Tibial artery (tissue), 4 donors: Measurements from ENCODE around the gene RBM15B.
A peak's percentile ranks its signal among the peaks of the same experiment; 100 is the strongest.

Experiments
- DNase-seq, 2 donors: peaks; one replicate each; pipeline ENCODE4 v3.0.0-alpha.2; 2019
- H3K27ac ChIP-seq, 2 donors: fragments of 200-600 bp; sonication (generic) in 1 of 2; 1 replicate in 1 of 2; 2 replicates in 1 of 2; pipeline ENCODE4 v1.5.1; 2018 to 2019; ENCODE audit warnings: mild to moderate bottlenecking in 1 of 2
- H3K27me3 ChIP-seq, 2 donors: fragments of 200-600 bp; sonication (generic) in 1 of 2; one replicate each; pipeline versions ENCODE4 v1.5.1 to v1.6.0; 2016 to 2019
- H3K36me3 ChIP-seq, 3 donors: fragments of 200-600 bp; sonication (generic) in 2 of 3; one replicate each; pipeline ENCODE4 v1.5.1; 2016 to 2019; ENCODE audit warnings: mild to moderate bottlenecking in 2 of 3
- H3K4me1 ChIP-seq, 4 donors: fragments of 200-600 bp; sonication (generic) in 2 of 4; 1 replicate in 3 of 4; 2 replicates in 1 of 4; pipeline ENCODE4 v1.5.1; 2016 to 2019
- H3K4me3 ChIP-seq, 2 donors: fragments of 200-600 bp; sonication (generic) in 1 of 2; 1 replicate in 1 of 2; 2 replicates in 1 of 2; pipeline ENCODE4 v1.5.1; 2018 to 2019; ENCODE audit warnings: mild to moderate bottlenecking in 2 of 2
- H3K9me3 ChIP-seq, 3 donors: fragments of 200-600 bp; sonication (generic) in 1 of 3; one replicate each; pipeline ENCODE4 v1.5.1; 2016 to 2019
- intact Hi-C: fragments of 100-400 bp; cut with DNase I; formaldehyde crosslinking; loops from one replicate; pipeline ENCODE4 v1.15.0; 2023; ENCODE audit warnings: low total_unique reads
- TF ChIP-seq, protein P1 (sequence below), 2 experiments: fragments of 200-600 bp in 1 of 2; fragments of 450-650 bp in 1 of 2; IDR thresholded peaks; one replicate each; pipeline ENCODE4 v1.5.1; 2017 to 2019; ENCODE audit warnings: antibody characterized with exemption in 2 of 2, mild to moderate bottlenecking in 1 of 2, moderate library complexity in 1 of 2

RBM15B gene

DNA sequence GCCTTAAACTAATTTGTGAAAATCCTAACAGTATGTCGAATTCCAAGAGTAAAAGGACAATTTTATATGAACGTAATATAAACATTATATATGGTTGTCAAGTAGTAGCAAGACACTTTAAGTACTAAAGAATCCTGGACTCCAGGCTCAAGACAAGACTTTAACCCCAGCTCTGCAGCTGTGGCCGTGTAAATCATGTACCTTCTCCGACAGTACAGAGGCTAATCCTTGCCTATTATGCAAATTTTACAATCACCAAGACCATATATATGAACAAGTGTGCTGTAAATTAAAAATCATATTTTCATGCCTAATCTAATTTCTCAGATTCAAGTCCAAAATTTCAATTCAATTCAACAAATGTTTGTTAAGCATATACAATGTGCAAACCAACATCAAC lies 35.8 kb downstream of the RBM15B start:
- H3K9me3 ChIP-seq, result no peaks in the 10 kb centered on the region
- no peak for DNase-seq
- TF ChIP-seq, protein P1, sequence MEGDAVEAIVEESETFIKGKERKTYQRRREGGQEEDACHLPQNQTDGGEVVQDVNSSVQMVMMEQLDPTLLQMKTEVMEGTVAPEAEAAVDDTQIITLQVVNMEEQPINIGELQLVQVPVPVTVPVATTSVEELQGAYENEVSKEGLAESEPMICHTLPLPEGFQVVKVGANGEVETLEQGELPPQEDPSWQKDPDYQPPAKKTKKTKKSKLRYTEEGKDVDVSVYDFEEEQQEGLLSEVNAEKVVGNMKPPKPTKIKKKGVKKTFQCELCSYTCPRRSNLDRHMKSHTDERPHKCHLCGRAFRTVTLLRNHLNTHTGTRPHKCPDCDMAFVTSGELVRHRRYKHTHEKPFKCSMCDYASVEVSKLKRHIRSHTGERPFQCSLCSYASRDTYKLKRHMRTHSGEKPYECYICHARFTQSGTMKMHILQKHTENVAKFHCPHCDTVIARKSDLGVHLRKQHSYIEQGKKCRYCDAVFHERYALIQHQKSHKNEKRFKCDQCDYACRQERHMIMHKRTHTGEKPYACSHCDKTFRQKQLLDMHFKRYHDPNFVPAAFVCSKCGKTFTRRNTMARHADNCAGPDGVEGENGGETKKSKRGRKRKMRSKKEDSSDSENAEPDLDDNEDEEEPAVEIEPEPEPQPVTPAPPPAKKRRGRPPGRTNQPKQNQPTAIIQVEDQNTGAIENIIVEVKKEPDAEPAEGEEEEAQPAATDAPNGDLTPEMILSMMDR (IDR thresholded peaks at IDR 0.05), result no peak
- no peak overlapping the region for H3K27ac ChIP-seq
- H3K4me3 ChIP-seq, result no peak overlapping the region
- peaks cover 45 to 85% (median 61%) of the 10 kb centered on the region in 3 donors for H3K36me3 ChIP-seq
- intact Hi-C loops, result no loop called here
- H3K4me1 ChIP-seq, result no peaks in the 10 kb centered on the region
- H3K27me3 ChIP-seq, result no peaks in the 10 kb centered on the region

DNA sequence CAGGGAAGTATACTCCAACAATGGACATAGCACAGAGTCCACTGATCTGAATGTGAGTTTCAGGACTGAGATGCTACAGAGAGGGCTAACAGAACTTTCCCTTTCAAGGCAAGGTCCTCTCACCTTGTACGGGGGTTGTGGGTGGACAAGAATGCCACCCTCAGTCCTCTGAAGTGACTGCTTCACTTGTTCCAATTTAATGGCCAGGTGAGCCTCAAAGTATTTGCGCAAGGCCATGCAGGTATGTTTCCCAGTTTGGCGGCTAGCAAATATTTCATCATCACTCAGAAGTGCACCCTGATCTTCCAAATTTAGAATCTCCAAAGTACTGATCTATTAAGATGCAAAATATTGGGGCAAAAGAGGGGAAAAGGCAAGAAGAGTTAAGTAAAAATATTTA lies 38.1 kb downstream of the RBM15B start:
- Histone ChIP-seq H3K9me3 (no peaks in the 10 kb centered on the region), H3K36me3 (peaks cover 46 to 86% (median 59%) of the 10 kb centered on the region in 3 donors), H3K27ac (no peak overlapping the region), H3K27me3 (no peaks in the 10 kb centered on the region), H3K4me1 (no peaks in the 10 kb centered on the region), H3K4me3 (no peak overlapping the region)
- DNase-seq, result no peak
- intact Hi-C loops, result no loop called here
- TF ChIP-seq, protein P1 (IDR thresholded peaks at IDR 0.05), result no peak

DNA sequence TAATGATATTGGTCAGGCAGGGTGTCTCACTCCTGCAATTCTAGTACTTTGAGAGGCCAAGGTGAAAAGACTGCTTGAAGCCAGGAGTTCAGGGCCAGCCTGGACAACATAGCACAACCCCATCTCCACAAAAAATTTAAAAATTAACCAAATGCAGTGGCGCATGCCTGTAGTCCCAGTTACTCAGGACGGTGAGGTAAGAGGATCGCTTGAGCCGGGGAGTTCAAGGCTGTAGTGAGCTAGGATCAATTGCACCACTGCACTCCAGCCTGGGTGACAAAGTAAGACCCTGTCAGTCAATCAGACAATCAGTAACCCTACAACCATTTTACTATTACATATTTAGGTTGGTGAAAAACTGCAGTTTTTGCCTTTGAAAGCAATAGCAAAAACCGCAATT lies 43.0 kb downstream of the RBM15B start:
- H3K4me3 ChIP-seq, result no peak overlapping the region
- peaks cover 0 to 5% (median 0%) of the 10 kb centered on the region in 4 donors for H3K4me1 ChIP-seq
- DNase-seq, result no peak
- no peak overlapping the region for H3K27ac ChIP-seq
- intact Hi-C loops, result no loop called here
- no peaks in the 10 kb centered on the region for H3K9me3 ChIP-seq
- H3K27me3 ChIP-seq, result no peaks in the 10 kb centered on the region
- TF ChIP-seq, protein P1 (IDR thresholded peaks at IDR 0.05), result no peak
- H3K36me3 ChIP-seq, result peaks cover 34 to 76% (median 36%) of the 10 kb centered on the region in 3 donors

DNA sequence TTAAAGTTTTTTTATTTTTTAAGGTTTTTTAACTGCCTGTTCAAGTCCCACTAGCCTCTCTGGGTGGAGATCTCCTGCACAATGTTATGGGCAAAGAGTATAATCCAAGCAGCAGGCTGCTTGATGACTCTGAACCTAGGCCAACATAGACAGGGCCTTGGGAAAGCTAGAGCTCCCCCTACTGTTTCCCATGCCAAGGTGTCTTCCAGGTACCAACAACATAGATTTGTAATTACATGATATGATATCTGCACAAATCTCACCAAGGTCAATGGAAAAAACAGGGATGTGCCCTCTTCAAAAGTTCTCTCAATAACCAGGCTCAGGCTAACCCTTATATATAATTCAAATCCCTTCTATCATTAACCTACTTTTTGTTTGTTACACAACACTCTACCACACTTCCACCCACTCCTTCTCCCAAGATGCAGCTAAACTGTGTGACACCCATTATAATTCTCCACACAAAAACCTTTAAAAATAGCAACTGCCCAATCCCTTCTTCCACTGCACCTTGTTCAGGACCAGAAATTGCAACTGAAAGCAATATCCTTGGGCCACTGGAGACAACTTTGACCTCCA lies 43.8 kb downstream of the RBM15B start:
- DNase-seq, result no peak
- Histone ChIP-seq H3K27me3 (no peaks in the 10 kb centered on the region), H3K36me3 (peaks cover 35 to 76% (median 35%) of the 10 kb centered on the region in 3 donors), H3K4me3 (no peak overlapping the region), H3K9me3 (no peaks in the 10 kb centered on the region), H3K27ac (no peak overlapping the region), H3K4me1 (peaks cover 0 to 5% (median 0%) of the 10 kb centered on the region in 4 donors)
- TF ChIP-seq, protein P1 (IDR thresholded peaks at IDR 0.05), result peak; percentile 33 to 41
- intact Hi-C loops, result no loop called here

DNA sequence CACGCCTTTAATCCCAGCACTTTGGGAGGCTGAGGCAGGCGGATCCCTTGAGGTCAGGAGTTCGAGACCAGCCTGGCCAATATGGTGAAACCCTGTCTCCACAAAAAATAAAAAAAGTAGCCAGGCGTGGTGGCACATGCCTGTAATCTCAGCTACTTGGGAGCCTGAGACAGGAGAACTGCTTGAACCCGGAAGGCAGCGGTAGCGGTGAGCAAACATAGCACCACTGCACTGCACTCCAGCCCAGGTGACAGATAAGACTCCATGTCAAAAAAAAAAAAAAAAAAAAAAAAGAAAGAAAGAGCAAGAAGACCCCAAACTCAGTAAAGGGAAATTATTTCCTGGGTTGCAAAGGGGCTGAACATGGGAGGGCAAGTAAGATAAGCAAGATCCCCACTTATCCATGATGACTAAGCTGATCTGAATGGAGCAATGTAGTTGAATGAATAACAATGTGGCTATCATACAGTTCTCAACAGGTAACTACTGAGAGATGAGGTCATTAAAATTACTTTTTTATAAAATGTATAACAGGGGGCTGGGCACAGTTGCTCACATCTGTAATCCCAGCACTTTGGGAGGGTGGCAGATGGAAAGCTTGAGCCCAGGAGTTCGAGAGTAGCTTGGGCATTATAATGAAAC lies 46.0 kb downstream of the RBM15B start:
- H3K36me3 ChIP-seq, result peaks cover 37 to 76% (median 37%) of the 10 kb centered on the region in 3 donors
- TF ChIP-seq, protein P1 (IDR thresholded peaks at IDR 0.05), result no peak

More for the DNA sequence above, 46.0 kb downstream of the RBM15B start:
- Histone ChIP-seq H3K4me1 (peaks cover 0 to 5% (median 0%) of the 10 kb centered on the region in 4 donors), H3K27ac (no peak overlapping the region), H3K9me3 (no peaks in the 10 kb centered on the region), H3K27me3 (no peaks in the 10 kb centered on the region), H3K4me3 (no peak overlapping the region)
- intact Hi-C loops, result no loop called here
- no peak for DNase-seq
